K562 (cell line): ENCODE data around the gene PPP2R3B. TPM values are rescaled to one million over a fixed set of nuclear protein-coding genes. Genes with fewer than 3 reads are reported as not detected.

ENCODE experiments used
- BCL6 ChIP-seq: fragments of 250-450 bp; sonication (Bioruptor Pico); IDR thresholded peaks from 2 replicates; pipeline ENCODE4 v1.4.0; 2020
- C11orf30 ChIP-seq: fragments of 450-650 bp; IDR thresholded peaks from 2 replicates; pipeline ENCODE4 v1.6.1; 2016; ENCODE audit warnings: low read depth, mild to moderate bottlenecking
- COPS2 ChIP-seq: fragments of 450-650 bp; conservative IDR thresholded peaks from 2 replicates; pipeline ENCODE4 v1.6.1; 2016; ENCODE audit warnings: mild to moderate bottlenecking, moderate library complexity
- FOXJ2 ChIP-seq: fragments of 200-800 bp; sonication (Bioruptor generic); IDR thresholded peaks from 2 replicates; pipeline ENCODE4 v1.6.1; 2016; ENCODE audit warnings: missing genetic modification characterization, missing compliant biosample characterization
- GABPB1 ChIP-seq: sonication (generic); formaldehyde crosslinking; IDR thresholded peaks from 2 replicates; pipeline ENCODE4 v1.8.0; 2022; ENCODE audit warnings: mild to moderate bottlenecking, missing genetic modification reagents
- HCFC1 ChIP-seq: IDR thresholded peaks from 2 replicates; pipeline ENCODE4 v1.6.1; 2012; ENCODE audit warnings: low read depth, low read length, improper control_type of control experiment
- PRPF4 ChIP-seq: fragments of 200-400 bp; formaldehyde crosslinking; IDR thresholded peaks from one replicate; pipeline ENCODE4 v1.6.1; 2017; ENCODE audit warnings: low read length, low read depth, mild to moderate bottlenecking; ENCODE audit not compliant: insufficient read depth, poor library complexity, severe bottlenecking
- RBM15 ChIP-seq: fragments of 200-400 bp; formaldehyde crosslinking; IDR thresholded peaks from 2 replicates; pipeline ENCODE4 v1.6.1; 2018; ENCODE audit warnings: mild to moderate bottlenecking, low read length, moderate library complexity; ENCODE audit not compliant: insufficient read depth
- U2AF2 ChIP-seq: fragments of 200-400 bp; formaldehyde crosslinking; optimal IDR thresholded peaks from 2 replicates; pipeline ENCODE3; 2017; ENCODE audit warnings: low read depth, mild to moderate bottlenecking, low read length
- ZNF224 ChIP-seq: sonication (generic); formaldehyde crosslinking; IDR thresholded peaks from 2 replicates; pipeline ENCODE4 v1.8.0; 2022; ENCODE audit warnings: mild to moderate bottlenecking, missing genetic modification reagents
- ZNF316 ChIP-seq: fragments of 450-650 bp; IDR thresholded peaks from 2 replicates; pipeline ENCODE4 v1.6.1; 2016
- ZNF766 ChIP-seq: fragments of 200-800 bp; sonication (Bioruptor generic); conservative IDR thresholded peaks from 2 replicates; pipeline ENCODE4 v1.6.1; 2016; ENCODE audit warnings: missing genetic modification characterization, missing compliant biosample characterization
- polyA plus RNA-seq, 8 experiments: library from polyadenylated mRNA; depleted of rRNA in 4 of 8; stranded (reverse) in 5 of 8; unstranded in 3 of 8; fragments of >200 nt; fragmentation: Nextera tagmentation in 2 of 8; fragmentation: Illumina TruSeq in 1 of 8; extraction: Ambion mirVana in 2 of 8; extraction: Trizol in 1 of 8; gene quantifications; 2 replicates each; pipeline versions ENCODE4 v1.2.1 to v1.2.3, GENCODE V29; 2011 to 2014; ENCODE audit warnings: inconsistent platforms in 1 of 8, missing spikeins in 1 of 8
- total RNA-seq, 7 experiments: library from RNA; depleted of rRNA in 6 of 7; stranded (reverse); fragments of >200 nt in 6 of 7; fragmentation: Illumina TruSeq in 2 of 7; extraction: Trizol in 2 of 7; gene quantifications; 2 replicates each; pipeline versions ENCODE4 v1.2.1 to v1.2.3, GENCODE V29; 2011 to 2021; ENCODE audit warnings: low replicate concordance in 1 of 7
- TF ChIP-seq, protein P1 (sequence below): IDR thresholded peaks from 3 replicates; pipeline ENCODE4 v1.6.1; 2011; ENCODE audit warnings: borderline replicate concordance, mild to moderate bottlenecking, moderate library complexity; ENCODE audit not compliant: insufficient read length; ENCODE audit errors: extremely low read depth
- TF ChIP-seq, protein P2 (sequence below), 2 experiments: IDR thresholded peaks; 2 replicates each; pipeline ENCODE4 v1.6.1; 2012; ENCODE audit warnings: improper control_type of control experiment in 2 of 2, low read depth in 2 of 2, low read length in 2 of 2, borderline replicate concordance in 1 of 2
- TF ChIP-seq, protein P3 (sequence below): fragments of 450-650 bp; IDR thresholded peaks from 2 replicates; pipeline ENCODE4 v1.7.0; 2016; ENCODE audit warnings: borderline replicate concordance
- TF ChIP-seq, protein P4 (sequence below): fragments of 450-650 bp; IDR thresholded peaks from 2 replicates; pipeline ENCODE4 v1.6.1; 2016; ENCODE audit warnings: missing biosample characterization, missing genetic modification characterization
- TF ChIP-seq, protein P5 (sequence below), 2 experiments: fragments of 450-650 bp in 1 of 2; sonication (generic) in 1 of 2; formaldehyde crosslinking in 1 of 2; IDR thresholded peaks in 1 of 2; conservative IDR thresholded peaks in 1 of 2; 2 replicates each; pipeline versions ENCODE4 v1.6.1 to v1.8.1; 2016 to 2023; ENCODE audit warnings: mild to moderate bottlenecking in 2 of 2, moderate library complexity in 2 of 2, inconsistent platforms in 1 of 2, missing genetic modification reagents in 1 of 2

Gene PPP2R3B
- total and polyA plus RNA-seq, 9 of the 15 experiments (the other 6 are each of a cell fraction or from before 2014, with no cell fraction given): 0.04 to 18.2 (median 8.2) TPM; not detected in 1

DNA sequence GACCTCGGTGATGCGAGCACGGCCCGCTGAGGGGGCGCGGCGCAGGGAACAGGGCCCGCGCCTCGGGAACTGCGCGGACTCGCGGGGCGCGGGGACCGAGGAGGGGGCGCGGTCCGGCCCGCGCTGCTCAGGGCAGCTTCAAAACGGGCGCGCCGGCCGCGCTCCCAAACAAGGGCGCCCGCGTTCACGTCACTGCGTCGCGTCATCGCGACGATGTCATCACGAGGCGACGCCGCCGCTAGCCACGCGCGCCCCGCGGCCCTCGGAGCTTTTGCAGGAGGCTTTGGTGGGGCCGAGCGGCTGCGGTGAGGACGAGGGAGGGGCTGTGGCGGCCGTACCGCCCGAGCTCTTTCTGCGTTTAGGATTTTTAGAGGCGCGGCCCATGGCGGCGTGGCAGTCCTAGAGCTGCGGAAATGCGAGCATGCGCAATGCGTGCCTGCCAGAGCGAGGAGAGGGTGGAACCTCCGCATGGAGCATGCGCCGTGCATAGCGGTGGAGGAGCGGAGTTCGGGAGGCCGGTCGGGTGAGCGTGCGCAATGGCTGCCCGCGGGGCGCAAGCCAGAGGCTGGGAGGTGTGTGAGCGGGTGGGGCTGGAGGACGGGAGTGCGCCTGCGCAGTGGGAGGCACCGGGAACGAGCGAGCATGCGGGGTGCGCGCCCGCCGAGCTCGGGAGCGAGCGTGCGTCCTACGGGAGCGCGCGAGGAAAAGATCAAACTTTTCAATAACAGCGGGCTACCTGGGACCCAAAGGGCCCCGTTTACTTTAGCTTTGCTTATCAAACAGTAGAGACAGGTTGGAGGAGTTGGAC lies at the start of gene PPP2R3B (continued):
- TF ChIP-seq, protein P1, sequence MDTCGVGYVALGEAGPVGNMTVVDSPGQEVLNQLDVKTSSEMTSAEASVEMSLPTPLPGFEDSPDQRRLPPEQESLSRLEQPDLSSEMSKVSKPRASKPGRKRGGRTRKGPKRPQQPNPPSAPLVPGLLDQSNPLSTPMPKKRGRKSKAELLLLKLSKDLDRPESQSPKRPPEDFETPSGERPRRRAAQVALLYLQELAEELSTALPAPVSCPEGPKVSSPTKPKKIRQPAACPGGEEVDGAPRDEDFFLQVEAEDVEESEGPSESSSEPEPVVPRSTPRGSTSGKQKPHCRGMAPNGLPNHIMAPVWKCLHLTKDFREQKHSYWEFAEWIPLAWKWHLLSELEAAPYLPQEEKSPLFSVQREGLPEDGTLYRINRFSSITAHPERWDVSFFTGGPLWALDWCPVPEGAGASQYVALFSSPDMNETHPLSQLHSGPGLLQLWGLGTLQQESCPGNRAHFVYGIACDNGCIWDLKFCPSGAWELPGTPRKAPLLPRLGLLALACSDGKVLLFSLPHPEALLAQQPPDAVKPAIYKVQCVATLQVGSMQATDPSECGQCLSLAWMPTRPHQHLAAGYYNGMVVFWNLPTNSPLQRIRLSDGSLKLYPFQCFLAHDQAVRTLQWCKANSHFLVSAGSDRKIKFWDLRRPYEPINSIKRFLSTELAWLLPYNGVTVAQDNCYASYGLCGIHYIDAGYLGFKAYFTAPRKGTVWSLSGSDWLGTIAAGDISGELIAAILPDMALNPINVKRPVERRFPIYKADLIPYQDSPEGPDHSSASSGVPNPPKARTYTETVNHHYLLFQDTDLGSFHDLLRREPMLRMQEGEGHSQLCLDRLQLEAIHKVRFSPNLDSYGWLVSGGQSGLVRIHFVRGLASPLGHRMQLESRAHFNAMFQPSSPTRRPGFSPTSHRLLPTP: no peak
- TF ChIP-seq GABPB1 (CRISPR knock-in tag): peak; percentile 56; the same call in 1 of the 2 replicates
- TF ChIP-seq BCL6 (CRISPR knock-in tag): peak; percentile 36; the same call in 1 of the 2 replicates
- TF ChIP-seq HCFC1: peak; percentile 85
- no peak for TF ChIP-seq U2AF2
- TF ChIP-seq, protein P2, sequence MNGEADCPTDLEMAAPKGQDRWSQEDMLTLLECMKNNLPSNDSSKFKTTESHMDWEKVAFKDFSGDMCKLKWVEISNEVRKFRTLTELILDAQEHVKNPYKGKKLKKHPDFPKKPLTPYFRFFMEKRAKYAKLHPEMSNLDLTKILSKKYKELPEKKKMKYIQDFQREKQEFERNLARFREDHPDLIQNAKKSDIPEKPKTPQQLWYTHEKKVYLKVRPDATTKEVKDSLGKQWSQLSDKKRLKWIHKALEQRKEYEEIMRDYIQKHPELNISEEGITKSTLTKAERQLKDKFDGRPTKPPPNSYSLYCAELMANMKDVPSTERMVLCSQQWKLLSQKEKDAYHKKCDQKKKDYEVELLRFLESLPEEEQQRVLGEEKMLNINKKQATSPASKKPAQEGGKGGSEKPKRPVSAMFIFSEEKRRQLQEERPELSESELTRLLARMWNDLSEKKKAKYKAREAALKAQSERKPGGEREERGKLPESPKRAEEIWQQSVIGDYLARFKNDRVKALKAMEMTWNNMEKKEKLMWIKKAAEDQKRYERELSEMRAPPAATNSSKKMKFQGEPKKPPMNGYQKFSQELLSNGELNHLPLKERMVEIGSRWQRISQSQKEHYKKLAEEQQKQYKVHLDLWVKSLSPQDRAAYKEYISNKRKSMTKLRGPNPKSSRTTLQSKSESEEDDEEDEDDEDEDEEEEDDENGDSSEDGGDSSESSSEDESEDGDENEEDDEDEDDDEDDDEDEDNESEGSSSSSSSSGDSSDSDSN (IDR thresholded peaks at IDR 0.05; ENCODE audit: borderline replicate concordance in 1 of 2, low read depth in 2 of 2, low read length in 2 of 2): no peak
- peak; percentile 91 for TF ChIP-seq ZNF766 (CRISPR knock-in tag)
- TF ChIP-seq C11orf30: peak; percentile 96
- TF ChIP-seq FOXJ2: peak; percentile 74
- no peak for TF ChIP-seq RBM15
- TF ChIP-seq ZNF224 (CRISPR knock-in tag): no peak
- TF ChIP-seq COPS2: no peak
- TF ChIP-seq, protein P3, sequence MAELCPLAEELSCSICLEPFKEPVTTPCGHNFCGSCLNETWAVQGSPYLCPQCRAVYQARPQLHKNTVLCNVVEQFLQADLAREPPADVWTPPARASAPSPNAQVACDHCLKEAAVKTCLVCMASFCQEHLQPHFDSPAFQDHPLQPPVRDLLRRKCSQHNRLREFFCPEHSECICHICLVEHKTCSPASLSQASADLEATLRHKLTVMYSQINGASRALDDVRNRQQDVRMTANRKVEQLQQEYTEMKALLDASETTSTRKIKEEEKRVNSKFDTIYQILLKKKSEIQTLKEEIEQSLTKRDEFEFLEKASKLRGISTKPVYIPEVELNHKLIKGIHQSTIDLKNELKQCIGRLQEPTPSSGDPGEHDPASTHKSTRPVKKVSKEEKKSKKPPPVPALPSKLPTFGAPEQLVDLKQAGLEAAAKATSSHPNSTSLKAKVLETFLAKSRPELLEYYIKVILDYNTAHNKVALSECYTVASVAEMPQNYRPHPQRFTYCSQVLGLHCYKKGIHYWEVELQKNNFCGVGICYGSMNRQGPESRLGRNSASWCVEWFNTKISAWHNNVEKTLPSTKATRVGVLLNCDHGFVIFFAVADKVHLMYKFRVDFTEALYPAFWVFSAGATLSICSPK: no peak
- TF ChIP-seq, protein P4, sequence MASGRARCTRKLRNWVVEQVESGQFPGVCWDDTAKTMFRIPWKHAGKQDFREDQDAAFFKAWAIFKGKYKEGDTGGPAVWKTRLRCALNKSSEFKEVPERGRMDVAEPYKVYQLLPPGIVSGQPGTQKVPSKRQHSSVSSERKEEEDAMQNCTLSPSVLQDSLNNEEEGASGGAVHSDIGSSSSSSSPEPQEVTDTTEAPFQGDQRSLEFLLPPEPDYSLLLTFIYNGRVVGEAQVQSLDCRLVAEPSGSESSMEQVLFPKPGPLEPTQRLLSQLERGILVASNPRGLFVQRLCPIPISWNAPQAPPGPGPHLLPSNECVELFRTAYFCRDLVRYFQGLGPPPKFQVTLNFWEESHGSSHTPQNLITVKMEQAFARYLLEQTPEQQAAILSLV (tag): no peak
- TF ChIP-seq, protein P5, sequence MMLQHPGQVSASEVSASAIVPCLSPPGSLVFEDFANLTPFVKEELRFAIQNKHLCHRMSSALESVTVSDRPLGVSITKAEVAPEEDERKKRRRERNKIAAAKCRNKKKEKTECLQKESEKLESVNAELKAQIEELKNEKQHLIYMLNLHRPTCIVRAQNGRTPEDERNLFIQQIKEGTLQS (IDR thresholded peaks at IDR 0.05): peak; percentile 54; the same call in 1 of the 2 replicates
- TF ChIP-seq, protein P5 (CRISPR knock-in tag; conservative IDR thresholded peaks at IDR 0.05): no peak
- TF ChIP-seq PRPF4: no peak
- no peak for TF ChIP-seq ZNF316
